ENCODE data around the gene CNTN6.

DNA sequence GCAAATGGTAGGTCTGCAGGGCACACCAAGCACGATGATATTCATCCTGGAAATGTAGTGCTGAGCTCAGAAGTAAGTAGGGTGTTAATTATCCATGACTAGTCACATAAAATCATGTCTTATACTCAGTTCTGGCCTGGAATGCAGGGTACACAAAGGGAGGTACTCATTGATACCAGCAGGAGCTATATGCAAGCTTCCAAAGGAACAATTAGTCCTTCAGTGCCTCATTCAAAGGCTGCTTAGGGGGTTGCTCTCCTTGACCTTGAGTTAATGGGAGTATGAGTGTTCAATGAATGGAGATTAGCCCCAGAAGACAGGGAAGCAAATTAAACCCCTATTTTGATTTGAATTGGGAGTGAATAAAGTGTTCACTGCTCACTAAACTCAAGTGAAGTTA, 38.3 kb downstream of the CNTN6 start:
- no peak for TF ChIP-seq SIN3A (IDR thresholded peaks at IDR 0.05; ENCODE audit: borderline replicate concordance, insufficient read depth, low read length)
- TF ChIP-seq TAF1 (IDR thresholded peaks at IDR 0.05; ENCODE audit: borderline replicate concordance, insufficient read depth, low read length), result no peak
- TF ChIP-seq POLR2AphosphoS5 (IDR thresholded peaks at IDR 0.05; ENCODE audit: low read depth, low read length), result no peak
- TF ChIP-seq FOXP2 (optimal IDR thresholded peaks at IDR 0.05; ENCODE audit: borderline replicate concordance, extremely low read depth, extremely low read length, insufficient read depth), result no peak
